Type B pancreatic cell (in vitro differentiated cells): ENCODE results near the gene HOXD4. TPM values are rescaled to one million over a fixed set of nuclear protein-coding genes. Genes with fewer than 3 reads are reported as not detected.

Experiments used
- DNase-seq: peaks from one replicate; pipeline ENCODE4 v3.0.0; 2021; ENCODE audit warnings: mixed read lengths; ENCODE audit not compliant: unreplicated experiment; ENCODE audit errors: extremely low spot score
- H3K27ac Mint-ChIP-seq: 2 replicates; pipeline ENCODE4 v1.8.0; 2021; ENCODE audit warnings: mild to moderate bottlenecking, mixed read lengths
- H3K27me3 Mint-ChIP-seq: 2 replicates; pipeline ENCODE4 v1.8.0; 2021; ENCODE audit warnings: mixed read lengths
- H3K36me3 Mint-ChIP-seq: 2 replicates; pipeline ENCODE4 v1.8.0; 2021; ENCODE audit warnings: mixed read lengths
- H3K4me1 Mint-ChIP-seq: one replicate; pipeline ENCODE4 v1.8.0; 2021; ENCODE audit warnings: mixed read lengths; ENCODE audit not compliant: unreplicated experiment
- H3K4me3 Mint-ChIP-seq: 2 replicates; pipeline ENCODE4 v1.8.0; 2021; ENCODE audit warnings: mild to moderate bottlenecking, mixed read lengths
- H3K9me3 Mint-ChIP-seq: 2 replicates; pipeline ENCODE4 v1.8.0; 2021; ENCODE audit warnings: mixed read lengths
- total RNA-seq: library from RNA; stranded (reverse); gene quantifications from 2 replicates; pipeline ENCODE4 v1.2.1, GENCODE V29; 2021; ENCODE audit warnings: low replicate concordance
- TF ChIP-seq, protein P1 (sequence below): fragments of 200-600 bp; sonication (generic); conservative IDR thresholded peaks from 2 replicates; pipeline ENCODE4 v1.5.0; 2021; ENCODE audit warnings: antibody characterized with exemption, mild to moderate bottlenecking

The HOXD4 gene
- total RNA-seq, 1 donor from 2014 or later: 37.0 TPM

- peaks cover 37% of the 10 kb centered on the region for H3K4me1 Mint-ChIP-seq
- TF ChIP-seq, protein P1, sequence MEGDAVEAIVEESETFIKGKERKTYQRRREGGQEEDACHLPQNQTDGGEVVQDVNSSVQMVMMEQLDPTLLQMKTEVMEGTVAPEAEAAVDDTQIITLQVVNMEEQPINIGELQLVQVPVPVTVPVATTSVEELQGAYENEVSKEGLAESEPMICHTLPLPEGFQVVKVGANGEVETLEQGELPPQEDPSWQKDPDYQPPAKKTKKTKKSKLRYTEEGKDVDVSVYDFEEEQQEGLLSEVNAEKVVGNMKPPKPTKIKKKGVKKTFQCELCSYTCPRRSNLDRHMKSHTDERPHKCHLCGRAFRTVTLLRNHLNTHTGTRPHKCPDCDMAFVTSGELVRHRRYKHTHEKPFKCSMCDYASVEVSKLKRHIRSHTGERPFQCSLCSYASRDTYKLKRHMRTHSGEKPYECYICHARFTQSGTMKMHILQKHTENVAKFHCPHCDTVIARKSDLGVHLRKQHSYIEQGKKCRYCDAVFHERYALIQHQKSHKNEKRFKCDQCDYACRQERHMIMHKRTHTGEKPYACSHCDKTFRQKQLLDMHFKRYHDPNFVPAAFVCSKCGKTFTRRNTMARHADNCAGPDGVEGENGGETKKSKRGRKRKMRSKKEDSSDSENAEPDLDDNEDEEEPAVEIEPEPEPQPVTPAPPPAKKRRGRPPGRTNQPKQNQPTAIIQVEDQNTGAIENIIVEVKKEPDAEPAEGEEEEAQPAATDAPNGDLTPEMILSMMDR: no peak
- no peaks in the 10 kb centered on the region for H3K9me3 Mint-ChIP-seq
- DNase-seq: no peak
- H3K36me3 Mint-ChIP-seq: peaks cover 4% of the 10 kb centered on the region
- H3K4me3 Mint-ChIP-seq: peak overlapping the region; percentile 85
- H3K27me3 Mint-ChIP-seq: peaks cover 95% of the 10 kb centered on the region
- H3K27ac Mint-ChIP-seq: peak overlapping the region; percentile 62
Observed at GRCh38 chr2:176178038-176178756, 26.8 kb downstream of the HOXD4 start.

DNA sequence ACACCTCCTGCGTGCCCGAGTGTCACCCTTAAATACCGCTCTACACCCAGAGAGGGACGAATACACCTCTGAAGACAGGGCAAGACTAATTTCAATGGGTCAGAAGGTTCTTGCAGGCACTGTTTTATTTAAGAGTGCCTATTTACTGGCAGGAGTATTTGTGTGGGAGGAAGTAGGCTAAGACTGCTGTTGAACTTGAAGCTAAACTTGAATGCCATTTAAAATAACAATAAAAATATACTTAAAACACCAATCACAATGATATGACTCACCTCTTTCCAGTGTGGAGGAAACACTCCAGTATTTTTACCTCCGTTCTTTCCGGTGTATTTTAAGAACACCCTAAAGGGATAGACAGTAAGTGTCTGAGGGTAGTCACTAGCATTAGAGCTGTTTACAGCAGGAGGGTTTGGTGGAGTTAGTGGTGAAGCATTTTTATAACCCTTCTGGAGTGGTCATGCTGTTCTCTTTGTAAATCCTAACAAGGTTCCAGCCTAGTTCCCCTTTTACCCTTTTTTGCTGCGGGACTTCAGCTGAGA is 27.5 kb downstream of the HOXD4 start:
- DNase-seq: no peak
- TF ChIP-seq, protein P1: no peak
- Mint-ChIP-seq H3K36me3 (peaks cover 4% of the 10 kb centered on the region), H3K27me3 (peaks cover 94% of the 10 kb centered on the region), H3K4me3 (peak overlapping the region; percentile 62), H3K4me1 (peaks cover 37% of the 10 kb centered on the region), H3K9me3 (no peaks in the 10 kb centered on the region), H3K27ac (no peak overlapping the region)

DNA sequence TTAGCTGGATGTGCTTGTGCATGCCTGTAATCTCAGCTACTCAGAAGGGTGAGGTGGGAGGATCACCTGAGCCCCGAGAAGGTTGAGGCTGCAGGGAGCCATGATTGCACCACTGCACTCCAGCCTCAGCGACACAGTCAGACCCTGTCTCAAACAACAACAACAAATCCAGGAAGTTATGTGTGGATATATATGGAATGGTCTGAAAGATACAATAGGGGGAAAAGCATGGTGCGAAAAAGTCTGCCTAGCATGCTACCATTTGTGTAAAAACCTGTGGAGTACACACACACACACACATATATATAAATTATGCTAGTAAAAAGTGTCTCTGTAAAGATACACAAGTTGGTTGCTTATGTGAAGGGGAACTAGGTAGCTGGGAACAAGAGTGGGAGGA is 30.2 kb downstream of the HOXD4 start:
- peaks cover 90% of the 10 kb centered on the region for H3K27me3 Mint-ChIP-seq
- H3K27ac Mint-ChIP-seq: no peak overlapping the region
- H3K9me3 Mint-ChIP-seq: no peaks in the 10 kb centered on the region
- H3K4me1 Mint-ChIP-seq: peaks cover 24% of the 10 kb centered on the region
- H3K4me3 Mint-ChIP-seq: no peak overlapping the region
- TF ChIP-seq, protein P1: no peak
- H3K36me3 Mint-ChIP-seq: peaks cover 3% of the 10 kb centered on the region
- no peak for DNase-seq

GRCh38 chr2:176182671-176183070 is 31.3 kb downstream of the HOXD4 start:
- Mint-ChIP-seq H3K4me3 (no peak overlapping the region), H3K36me3 (no peaks in the 10 kb centered on the region), H3K27me3 (peaks cover 89% of the 10 kb centered on the region), H3K27ac (no peak overlapping the region), H3K4me1 (peaks cover 19% of the 10 kb centered on the region), H3K9me3 (no peaks in the 10 kb centered on the region)
- no peak for DNase-seq
- TF ChIP-seq, protein P1: no peak

GRCh38 chr2:176184749-176185148 is 33.4 kb downstream of the HOXD4 start:
- no peak for DNase-seq
- H3K4me1 Mint-ChIP-seq: peaks cover 10% of the 10 kb centered on the region
- no peak overlapping the region for H3K4me3 Mint-ChIP-seq
- no peaks in the 10 kb centered on the region for H3K36me3 Mint-ChIP-seq
- H3K9me3 Mint-ChIP-seq: no peaks in the 10 kb centered on the region
- no peak overlapping the region for H3K27ac Mint-ChIP-seq
- TF ChIP-seq, protein P1: no peak
- peaks cover 83% of the 10 kb centered on the region for H3K27me3 Mint-ChIP-seq
